H9 (cell line): ENCODE measurements around the gene LIMK2. TPM values are rescaled to one million over a fixed set of nuclear protein-coding genes. Genes with fewer than 3 reads are reported as not detected.

Source experiments
- DNase-seq: peaks from one replicate; pipeline ENCODE4 v3.0.0-alpha.2; 2017
- H2AFZ ChIP-seq: one replicate; pipeline ENCODE4 v1.6.1; 2013; ENCODE audit warnings: mild to moderate bottlenecking, low read length, control low read depth, moderate library complexity
- H2AK5ac ChIP-seq: 2 replicates; pipeline ENCODE4 v1.6.1; 2013; ENCODE audit warnings: low read length, control low read depth, mixed read lengths; ENCODE audit not compliant: insufficient read length
- H2BK120ac ChIP-seq: one replicate; pipeline ENCODE4 v1.6.1; 2013; ENCODE audit warnings: low read depth, mild to moderate bottlenecking, low read length, control low read depth, inconsistent platforms; ENCODE audit not compliant: poor library complexity, severe bottlenecking
- H2BK12ac ChIP-seq: 2 replicates; pipeline ENCODE4 v1.6.1; 2013; ENCODE audit warnings: low read length, control low read depth, mixed read lengths, low read depth; ENCODE audit not compliant: insufficient read length
- H2BK15ac ChIP-seq: 2 replicates; pipeline ENCODE4 v1.6.1; 2013; ENCODE audit warnings: low read depth, low read length, control low read depth
- H2BK20ac ChIP-seq: one replicate; pipeline ENCODE4 v1.6.1; 2013; ENCODE audit warnings: low read depth, mild to moderate bottlenecking, low read length, control low read depth, inconsistent platforms; ENCODE audit not compliant: poor library complexity, severe bottlenecking
- H2BK5ac ChIP-seq: 2 replicates; pipeline ENCODE4 v1.6.1; 2013; ENCODE audit warnings: low read length, control low read depth, mixed read lengths; ENCODE audit not compliant: insufficient read length
- H3K14ac ChIP-seq: 2 replicates; pipeline ENCODE4 v1.6.1; 2013; ENCODE audit warnings: low read length, control low read depth; ENCODE audit not compliant: insufficient read depth
- H3K18ac ChIP-seq: 2 replicates; pipeline ENCODE4 v1.6.1; 2013; ENCODE audit warnings: low read depth, mild to moderate bottlenecking, mixed read lengths, low read length, control low read depth; ENCODE audit not compliant: insufficient read length
- H3K23ac ChIP-seq: 2 replicates; pipeline ENCODE4 v1.6.1; 2013; ENCODE audit warnings: low read length, control low read depth, mixed read lengths, low read depth; ENCODE audit not compliant: insufficient read length
- H3K23me2 ChIP-seq: 2 replicates; pipeline ENCODE4 v1.6.1; 2013; ENCODE audit warnings: low read depth, mild to moderate bottlenecking, mixed read lengths, low read length, control low read depth; ENCODE audit not compliant: insufficient read length, poor library complexity, severe bottlenecking
- H3K27ac ChIP-seq: 2 replicates; pipeline ENCODE4 v1.5.1; 2013; ENCODE audit warnings: low read length, control low read depth, mixed read lengths, low read depth; ENCODE audit not compliant: insufficient read length
- H3K27me3 ChIP-seq: 2 replicates; pipeline ENCODE4 v1.6.1; 2013; ENCODE audit warnings: low read length, control low read depth, inconsistent platforms; ENCODE audit not compliant: insufficient read depth
- H3K4ac ChIP-seq: 2 replicates; pipeline ENCODE4 v1.6.1; 2013; ENCODE audit warnings: low read depth, mild to moderate bottlenecking, control low read depth, inconsistent platforms, low read length, moderate library complexity
- H3K4me1 ChIP-seq: 2 replicates; pipeline ENCODE4 v1.6.1; 2013; ENCODE audit warnings: low read length, control low read depth, inconsistent platforms; ENCODE audit not compliant: insufficient read depth
- H3K4me2 ChIP-seq: 2 replicates; pipeline ENCODE4 v1.6.1; 2013; ENCODE audit warnings: low read length, control low read depth, mixed read lengths; ENCODE audit not compliant: insufficient read length, insufficient read depth
- H3K56ac ChIP-seq: 2 replicates; pipeline ENCODE4 v1.6.1; 2013; ENCODE audit warnings: low read depth, mild to moderate bottlenecking, mixed read lengths, low read length, control low read depth; ENCODE audit not compliant: insufficient read length
- H3K79me1 ChIP-seq: 2 replicates; pipeline ENCODE4 v1.6.1; 2013; ENCODE audit warnings: low read depth, mild to moderate bottlenecking, moderate library complexity, low read length, control low read depth, inconsistent platforms; ENCODE audit not compliant: insufficient read depth, poor library complexity, severe bottlenecking
- H3K79me2 ChIP-seq: 2 replicates; pipeline ENCODE4 v1.6.1; 2013; ENCODE audit warnings: low read length, control low read depth, inconsistent platforms; ENCODE audit not compliant: insufficient read depth
- H3K9ac ChIP-seq: 2 replicates; pipeline ENCODE4 v1.6.1; 2013; ENCODE audit warnings: low read length, control low read depth, mixed read lengths; ENCODE audit not compliant: insufficient read length; ENCODE audit errors: extremely low read depth
- H3K9me3 ChIP-seq: one replicate; pipeline ENCODE4 v1.6.1; 2013; ENCODE audit warnings: low read depth, low read length, inconsistent platforms; ENCODE audit not compliant: control insufficient read depth
- H3T11ph ChIP-seq: one replicate; pipeline ENCODE4 v1.6.1; 2013; ENCODE audit warnings: mild to moderate bottlenecking, low read length, control low read depth, inconsistent platforms
- H4K20me1 ChIP-seq: one replicate; pipeline ENCODE4 v1.6.1; 2013; ENCODE audit not compliant: control insufficient read depth, insufficient read length, insufficient read depth
- H4K5ac ChIP-seq: 2 replicates; pipeline ENCODE4 v1.6.1; 2013; ENCODE audit warnings: low read depth, mild to moderate bottlenecking, mixed read lengths, low read length, control low read depth; ENCODE audit not compliant: insufficient read length
- H4K8ac ChIP-seq: replicated peaks from 2 replicates; pipeline ENCODE4 v1.6.1; 2013; ENCODE audit warnings: low read length, control low read depth, mixed read lengths, low read depth; ENCODE audit not compliant: insufficient read length
- H4K91ac ChIP-seq: 2 replicates; pipeline ENCODE4 v1.6.1; 2013; ENCODE audit warnings: low read depth, mild to moderate bottlenecking, moderate library complexity, mixed read lengths, low read length, control low read depth; ENCODE audit not compliant: insufficient read length
- H3K27ac Mint-ChIP-seq, 3 experiments: 2 replicates in 2 of 3; 3 replicates in 1 of 3; pipeline ENCODE4 v1.8.0; 2020 to 2021; ENCODE audit warnings: mixed read lengths in 3 of 3, mild to moderate bottlenecking in 1 of 3, moderate library complexity in 1 of 3
- H3K27me3 Mint-ChIP-seq: 2 replicates; pipeline ENCODE4 v1.8.0; 2021; ENCODE audit warnings: low read depth, mild to moderate bottlenecking, moderate library complexity, mixed read lengths
- H3K36me3 Mint-ChIP-seq, 3 experiments: 2 replicates in 2 of 3; 3 replicates in 1 of 3; pipeline ENCODE4 v1.8.0; 2020 to 2021; ENCODE audit warnings: low read depth in 3 of 3, mixed read lengths in 3 of 3; ENCODE audit not compliant: insufficient read depth in 1 of 3
- H3K4me1 Mint-ChIP-seq, 2 experiments: 2 replicates each; pipeline ENCODE4 v1.8.0; 2020; ENCODE audit warnings: mixed read lengths in 2 of 2
- H3K4me3 Mint-ChIP-seq, 2 experiments: 2 replicates in 1 of 2; 3 replicates in 1 of 2; pipeline ENCODE4 v1.8.0; 2020 to 2021; ENCODE audit warnings: mild to moderate bottlenecking in 2 of 2, mixed read lengths in 2 of 2, moderate library complexity in 1 of 2
- H3K9me3 Mint-ChIP-seq, 2 experiments: 2 replicates in 1 of 2; 3 replicates in 1 of 2; pipeline ENCODE4 v1.8.0; 2020; ENCODE audit warnings: mild to moderate bottlenecking in 2 of 2, mixed read lengths in 2 of 2, moderate library complexity in 1 of 2
- WGBS: extraction: QIAGEN DNeasy Blood & Tissue Kit; methylation state at CpG from one replicate; pipeline ENCODE4 v1.1.7; 2013; ENCODE audit warnings: missing lambda C conversion rate, low lambda C conversion rate, mixed read lengths; ENCODE audit not compliant: insufficient read length; ENCODE audit errors: extremely low coverage; 5-methylcytosine and 5-hydroxymethylcytosine counted together
- total RNA-seq: library from RNA; stranded (reverse); gene quantifications from 2 replicates; pipeline ENCODE4 v1.2.1, GENCODE V29; 2021
- TF ChIP-seq, protein P1 (sequence below): fragments of 200-600 bp; sonication (generic); conservative IDR thresholded peaks from 3 replicates; pipeline ENCODE4 v1.8.0; 2021; ENCODE audit warnings: antibody characterized with exemption, mild to moderate bottlenecking

LIMK2 gene
- total RNA-seq, 1 experiment from 2014 or later: 51.3 TPM

DNA sequence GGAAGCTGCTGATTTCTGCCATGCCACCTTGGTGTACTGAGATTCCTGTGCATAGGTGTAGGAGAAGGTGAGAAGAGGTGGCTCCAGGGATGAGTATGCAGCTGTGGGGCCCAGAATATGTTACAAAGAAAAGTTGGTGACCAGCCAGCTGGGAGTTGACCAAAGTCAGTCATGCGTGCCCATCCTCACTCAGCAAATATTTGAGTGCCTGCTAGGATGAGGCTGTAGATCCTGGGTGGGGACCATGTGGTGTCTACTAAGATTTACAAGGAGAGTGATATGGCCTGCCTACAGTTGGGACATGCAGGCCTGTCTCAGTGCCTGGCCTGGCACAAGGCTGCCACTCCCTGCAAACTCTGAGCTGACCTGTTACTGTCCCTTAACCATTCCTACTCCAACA lies 32.8 kb upstream of the LIMK2 start:
- no peak overlapping the region for H2BK5ac ChIP-seq
- no peak for DNase-seq
- no peak overlapping the region for H3K4me3 Mint-ChIP-seq
- no peaks in the 10 kb centered on the region; the same call in 1 of the 2 replicates for H3K79me2 ChIP-seq
- H3K9me3 Mint-ChIP-seq: peaks cover 5% of the 10 kb centered on the region in 2 experiments
- no peak overlapping the region for H3K27ac ChIP-seq
- H2BK12ac ChIP-seq: no peak overlapping the region
- no peak overlapping the region; a peak in 1 of 7 replicates for H3K27ac Mint-ChIP-seq
- no peaks in the 10 kb centered on the region for H3K23me2 ChIP-seq
- H3K23ac ChIP-seq: no peak overlapping the region
- no peaks in the 10 kb centered on the region for H3K9me3 ChIP-seq
- H2AK5ac ChIP-seq: no peak overlapping the region
- H3K4me2 ChIP-seq: no peak overlapping the region
- H2BK120ac ChIP-seq: no peak overlapping the region
- H3K18ac ChIP-seq: peak overlapping the region; percentile 25
- H3K36me3 Mint-ChIP-seq: peaks cover 10 to 27% (median 10%) of the 10 kb centered on the region in 3 experiments
- H4K91ac ChIP-seq: no peak overlapping the region
- no peak overlapping the region for H3K9ac ChIP-seq
- no peaks in the 10 kb centered on the region for H3K4me1 ChIP-seq
- H3K79me1 ChIP-seq: peaks cover 2% of the 10 kb centered on the region
- TF ChIP-seq, protein P1, sequence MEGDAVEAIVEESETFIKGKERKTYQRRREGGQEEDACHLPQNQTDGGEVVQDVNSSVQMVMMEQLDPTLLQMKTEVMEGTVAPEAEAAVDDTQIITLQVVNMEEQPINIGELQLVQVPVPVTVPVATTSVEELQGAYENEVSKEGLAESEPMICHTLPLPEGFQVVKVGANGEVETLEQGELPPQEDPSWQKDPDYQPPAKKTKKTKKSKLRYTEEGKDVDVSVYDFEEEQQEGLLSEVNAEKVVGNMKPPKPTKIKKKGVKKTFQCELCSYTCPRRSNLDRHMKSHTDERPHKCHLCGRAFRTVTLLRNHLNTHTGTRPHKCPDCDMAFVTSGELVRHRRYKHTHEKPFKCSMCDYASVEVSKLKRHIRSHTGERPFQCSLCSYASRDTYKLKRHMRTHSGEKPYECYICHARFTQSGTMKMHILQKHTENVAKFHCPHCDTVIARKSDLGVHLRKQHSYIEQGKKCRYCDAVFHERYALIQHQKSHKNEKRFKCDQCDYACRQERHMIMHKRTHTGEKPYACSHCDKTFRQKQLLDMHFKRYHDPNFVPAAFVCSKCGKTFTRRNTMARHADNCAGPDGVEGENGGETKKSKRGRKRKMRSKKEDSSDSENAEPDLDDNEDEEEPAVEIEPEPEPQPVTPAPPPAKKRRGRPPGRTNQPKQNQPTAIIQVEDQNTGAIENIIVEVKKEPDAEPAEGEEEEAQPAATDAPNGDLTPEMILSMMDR: no peak
- no peak overlapping the region for H4K8ac ChIP-seq
- no peak overlapping the region for H2AFZ ChIP-seq
- H3K27me3 ChIP-seq: no peaks in the 10 kb centered on the region
- H3K4me1 Mint-ChIP-seq: no peaks in the 10 kb centered on the region
- no peak overlapping the region for H3T11ph ChIP-seq
- no peak overlapping the region for H3K4ac ChIP-seq
- no peak overlapping the region for H2BK20ac ChIP-seq
- H3K56ac ChIP-seq: no peak overlapping the region
- no CpG with 5 or more reads among the region's 1 CpG for WGBS
- H3K27me3 Mint-ChIP-seq: no peaks in the 10 kb centered on the region
- H3K14ac ChIP-seq: no peak overlapping the region
- H4K5ac ChIP-seq: no peak overlapping the region
- no peaks in the 10 kb centered on the region for H4K20me1 ChIP-seq
- no peak overlapping the region for H2BK15ac ChIP-seq
